NB4 (cell line): ENCODE results near the gene KIF17.

Experiments used
- CTCF ChIP-seq: IDR thresholded peaks from one replicate; pipeline ENCODE4 v1.5.1; 2012; ENCODE audit warnings: low read depth, low read length
- MAX ChIP-seq: IDR thresholded peaks from 2 replicates; pipeline ENCODE4 v1.6.1; 2011; ENCODE audit warnings: low read depth, low read length
- POLR2A ChIP-seq: IDR thresholded peaks from 2 replicates; pipeline ENCODE4 v1.6.1; 2011; ENCODE audit warnings: mild to moderate bottlenecking; ENCODE audit not compliant: insufficient read length; ENCODE audit errors: extremely low read depth

- no peak for TF ChIP-seq CTCF
- no peak for TF ChIP-seq POLR2A
- no peak for TF ChIP-seq MAX
Observed at GRCh38 chr1:20698195-20698910, 19.5 kb downstream of the KIF17 start.
